GM12801 (cell line): ENCODE results near the gene DNLZ.

Experiments used
- TF ChIP-seq, protein P1 (sequence below): IDR thresholded peaks from one replicate; pipeline ENCODE4 v1.5.1; 2011; ENCODE audit warnings: control low read depth; ENCODE audit not compliant: insufficient read length; ENCODE audit errors: extremely low read depth

Gene DNLZ

DNA sequence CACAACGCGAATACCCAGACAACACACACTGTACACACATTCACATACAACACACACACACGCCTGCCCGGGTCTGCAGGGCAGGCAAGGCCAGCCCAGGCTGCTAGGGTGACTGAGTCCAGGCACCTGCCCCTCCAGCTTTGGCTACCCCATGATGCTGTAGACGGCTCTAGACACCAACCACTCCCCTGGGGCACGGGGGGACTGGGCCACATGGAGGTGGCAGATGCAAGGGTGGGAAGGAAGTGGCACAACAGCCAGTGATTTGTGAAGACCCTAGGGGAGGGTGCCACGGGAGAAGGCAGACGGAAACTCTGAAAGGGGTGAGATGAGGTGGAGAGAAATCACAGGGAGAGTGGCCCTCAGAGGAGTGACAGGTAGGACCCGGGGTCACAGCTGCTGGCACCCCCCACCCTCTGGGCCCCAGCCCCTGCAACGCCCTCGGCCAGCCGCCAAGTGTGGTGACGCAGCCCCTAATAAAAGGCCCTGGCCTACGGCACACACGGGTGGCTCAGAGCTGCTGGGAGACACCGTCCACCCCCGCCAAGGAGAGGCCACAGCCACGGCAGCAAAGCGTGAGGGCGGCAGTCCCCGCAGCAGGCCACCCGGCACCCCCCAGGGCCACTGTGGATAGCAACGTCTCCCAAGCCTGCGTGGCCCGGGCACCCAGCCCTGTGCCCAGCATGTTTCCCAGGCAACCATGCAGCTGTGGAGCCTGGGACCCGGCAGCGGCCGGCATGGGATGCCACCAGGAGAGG is 53.1 kb downstream of the DNLZ start:
- TF ChIP-seq, protein P1, sequence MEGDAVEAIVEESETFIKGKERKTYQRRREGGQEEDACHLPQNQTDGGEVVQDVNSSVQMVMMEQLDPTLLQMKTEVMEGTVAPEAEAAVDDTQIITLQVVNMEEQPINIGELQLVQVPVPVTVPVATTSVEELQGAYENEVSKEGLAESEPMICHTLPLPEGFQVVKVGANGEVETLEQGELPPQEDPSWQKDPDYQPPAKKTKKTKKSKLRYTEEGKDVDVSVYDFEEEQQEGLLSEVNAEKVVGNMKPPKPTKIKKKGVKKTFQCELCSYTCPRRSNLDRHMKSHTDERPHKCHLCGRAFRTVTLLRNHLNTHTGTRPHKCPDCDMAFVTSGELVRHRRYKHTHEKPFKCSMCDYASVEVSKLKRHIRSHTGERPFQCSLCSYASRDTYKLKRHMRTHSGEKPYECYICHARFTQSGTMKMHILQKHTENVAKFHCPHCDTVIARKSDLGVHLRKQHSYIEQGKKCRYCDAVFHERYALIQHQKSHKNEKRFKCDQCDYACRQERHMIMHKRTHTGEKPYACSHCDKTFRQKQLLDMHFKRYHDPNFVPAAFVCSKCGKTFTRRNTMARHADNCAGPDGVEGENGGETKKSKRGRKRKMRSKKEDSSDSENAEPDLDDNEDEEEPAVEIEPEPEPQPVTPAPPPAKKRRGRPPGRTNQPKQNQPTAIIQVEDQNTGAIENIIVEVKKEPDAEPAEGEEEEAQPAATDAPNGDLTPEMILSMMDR, result no peak

DNA sequence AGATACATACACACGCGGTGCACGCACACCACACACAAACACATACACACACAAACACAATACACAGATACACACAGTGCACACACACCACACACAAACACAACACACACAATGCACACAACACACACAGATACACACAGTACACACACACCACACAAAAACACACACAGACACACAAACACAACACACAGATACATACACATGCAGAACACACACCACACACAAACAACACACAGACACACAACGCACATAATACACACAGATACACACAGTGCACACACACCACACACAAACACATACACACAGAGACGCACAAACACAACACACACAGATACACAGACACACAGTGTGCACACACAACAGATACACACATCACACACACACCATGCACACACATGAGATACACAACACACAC is 53.7 kb downstream of the DNLZ start:
- TF ChIP-seq, protein P1, result no peak
